ENCODE results near the gene ABCD2.
"Not testable (repeated sequence)": the region's sequence is repeated elsewhere in the genome, so short reads cannot be mapped to it uniquely, and the experiment has no call there.

Gene ABCD2

DNA sequence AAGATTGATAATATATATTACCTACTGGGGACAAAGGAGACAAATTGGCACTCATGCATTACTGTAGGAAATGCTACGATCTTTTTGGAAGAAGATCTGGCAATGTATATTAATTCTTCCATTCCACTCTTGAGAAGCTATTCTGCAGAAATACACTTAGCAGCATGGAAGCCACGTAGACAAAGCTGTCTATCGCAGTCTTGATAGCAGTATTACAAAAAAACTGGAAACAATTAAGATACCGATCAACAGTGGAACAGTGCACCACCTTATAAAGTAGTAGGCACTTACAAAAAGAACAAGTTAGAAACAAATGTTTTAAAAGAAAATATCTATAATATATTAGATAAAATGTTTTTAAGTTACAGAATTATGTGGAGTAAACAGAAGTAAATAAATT, 87.2 kb downstream of the ABCD2 start:
- no peak for DNase-seq

GRCh38 chr12:39526974-39527373, 92.6 kb downstream of the ABCD2 start:
- DNase-seq = no peak

DNA sequence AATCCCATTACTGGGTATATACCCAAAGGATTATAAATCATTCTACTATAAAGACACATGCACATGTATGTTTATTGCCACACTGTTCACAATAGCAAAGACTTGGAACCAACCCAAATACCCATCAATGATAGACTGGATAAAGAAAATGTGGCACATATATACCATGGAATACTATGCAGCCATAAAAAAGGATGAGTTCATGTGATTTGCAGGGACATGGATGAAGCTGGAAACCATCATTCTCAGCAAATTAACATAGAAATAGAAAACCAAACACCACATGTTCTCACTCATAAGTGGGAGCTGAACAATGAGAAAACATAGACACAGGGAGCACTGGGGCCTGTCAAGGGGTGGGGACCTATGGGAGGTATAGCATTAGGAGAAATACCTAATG, 97.4 kb downstream of the ABCD2 start:
- not testable (repeated sequence) for DNase-seq

DNA sequence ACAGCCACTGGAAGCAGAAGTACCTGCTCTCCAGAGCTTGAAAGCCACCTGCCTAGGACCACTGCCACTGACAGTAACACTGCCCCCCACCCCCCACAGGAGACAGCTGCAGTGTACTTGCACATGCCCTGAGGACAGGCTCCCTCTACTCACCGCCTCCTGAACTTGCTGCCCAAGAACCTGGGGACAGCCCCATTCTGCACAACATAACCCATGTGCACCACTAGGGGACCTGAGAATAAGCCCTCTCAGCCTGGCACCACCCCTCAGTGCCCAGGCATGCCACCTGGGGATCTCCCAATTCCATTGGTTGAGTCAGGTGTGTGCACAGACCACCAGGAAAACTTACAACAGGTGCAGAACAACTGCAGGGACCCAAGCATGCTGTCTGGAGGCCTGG, 109.6 kb downstream of the ABCD2 start:
- DNase-seq = no peak

DNA sequence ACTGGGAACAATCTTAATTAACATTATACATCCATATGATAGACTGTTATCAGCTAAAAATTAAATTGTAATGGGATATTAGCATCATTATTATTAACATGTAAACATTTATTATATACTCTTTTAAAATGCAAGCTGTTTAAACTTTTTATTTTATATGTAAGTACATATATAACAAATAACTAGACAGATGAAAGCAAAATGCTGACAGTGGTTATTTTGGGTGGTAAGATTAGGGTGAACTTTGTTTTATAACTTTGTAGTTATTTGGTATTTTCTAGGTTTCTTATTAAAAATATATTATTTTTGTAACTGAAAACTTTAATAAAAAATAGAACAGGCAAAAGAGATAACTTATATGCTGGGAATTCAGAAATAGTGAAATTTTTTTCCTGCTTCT, 114.0 kb downstream of the ABCD2 start:
- DNase-seq = no peak

DNA sequence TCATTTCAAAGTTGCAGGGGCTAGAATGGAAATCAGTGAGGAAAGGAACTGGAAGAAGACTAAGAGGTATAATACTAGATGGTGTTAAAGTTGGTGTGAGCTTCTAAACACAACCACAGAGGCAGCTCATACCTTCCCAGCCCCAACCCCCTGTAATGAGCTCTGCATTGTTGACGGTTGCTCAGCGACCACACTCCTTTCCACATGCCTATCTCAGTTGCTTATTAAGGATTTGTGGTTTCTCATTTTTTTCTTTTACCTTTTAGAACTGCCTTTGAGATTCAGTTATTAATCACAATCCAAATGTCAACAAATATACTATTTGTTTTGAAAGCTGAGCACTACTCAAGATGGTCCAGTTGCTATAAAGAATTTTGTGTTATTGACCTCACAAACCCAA, 114.6 kb downstream of the ABCD2 start:
- no peak for DNase-seq

- DNase-seq = no peak
Observed at GRCh38 chr12:39503439-39503838, 116.2 kb downstream of the ABCD2 start.

DNA sequence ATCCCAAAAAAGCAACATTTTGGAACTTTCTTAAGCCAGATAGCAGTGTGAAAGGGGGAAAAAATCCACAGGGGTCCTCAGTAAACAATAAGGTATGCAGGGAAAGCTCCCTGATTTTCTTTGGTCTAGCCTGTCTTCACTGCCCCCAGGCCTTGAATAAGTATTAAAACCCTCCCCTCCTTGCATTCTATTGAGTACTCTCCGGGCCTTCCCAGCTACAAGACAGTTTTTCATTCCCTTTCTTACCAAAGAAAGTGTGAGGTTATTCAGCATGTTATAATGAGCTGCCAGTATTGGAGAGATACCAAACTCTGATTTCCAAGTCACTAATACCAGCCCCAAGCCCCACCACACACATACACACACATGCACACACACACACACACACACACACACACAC, 116.9 kb downstream of the ABCD2 start:
- DNase-seq = no peak
